HL-60/S4 (cell line): ENCODE results near the gene SECISBP2.
"Not testable (repeated sequence)": the region's sequence is repeated elsewhere in the genome, so short reads cannot be mapped to it uniquely, and the experiment has no call there.

Source experiments
- in situ Hi-C: fragments of 300-500 bp; cut with MboI; formaldehyde crosslinking; loops from 2 replicates; pipeline ENCODE4 v1.14.3; 2022; ENCODE audit warnings: low sequenced_read_pairs

Gene SECISBP2

GRCh38 chr9:89362647-89363310, 44.5 kb downstream of the SECISBP2 start:
- in situ Hi-C loops, result no loop called here

GRCh38 chr9:89363311-89363670, 45.0 kb downstream of the SECISBP2 start:
- in situ Hi-C loops, result no loop called here

- in situ Hi-C loops, result no loop called here
These were observed 45.8 kb downstream of the SECISBP2 start for GRCh38 chr9:89363921-89364665.

GRCh38 chr9:89364666-89365531, 46.6 kb downstream of the SECISBP2 start:
- in situ Hi-C loops, result no loop called here

GRCh38 chr9:89365532-89365912, 47.2 kb downstream of the SECISBP2 start:
- in situ Hi-C loops, result no loop called here

- in situ Hi-C loops, result no loop called here
These were observed 48.4 kb downstream of the SECISBP2 start for GRCh38 chr9:89366711-89367110.

- in situ Hi-C loops, result no loop called here
These were observed 49.0 kb downstream of the SECISBP2 start for GRCh38 chr9:89367281-89367680.

- in situ Hi-C loops, result no loop called here
These were observed 49.6 kb downstream of the SECISBP2 start for GRCh38 chr9:89367726-89368437.

GRCh38 chr9:89368550-89368949, 50.2 kb downstream of the SECISBP2 start:
- in situ Hi-C loops, result no loop called here

GRCh38 chr9:89368978-89369377, 50.7 kb downstream of the SECISBP2 start:
- in situ Hi-C loops, result no loop called here

GRCh38 chr9:89370593-89370992, 52.3 kb downstream of the SECISBP2 start:
- in situ Hi-C loops, result no loop called here

- in situ Hi-C loops, result not testable (repeated sequence)
These were observed 53.5 kb downstream of the SECISBP2 start for GRCh38 chr9:89371791-89372190.

- in situ Hi-C loops, result no loop called here
These were observed 54.0 kb downstream of the SECISBP2 start for GRCh38 chr9:89372230-89372816.

GRCh38 chr9:89372979-89373378, 54.7 kb downstream of the SECISBP2 start:
- in situ Hi-C loops, result no loop called here

GRCh38 chr9:89374176-89374575, 55.9 kb downstream of the SECISBP2 start:
- in situ Hi-C loops, result no loop called here

GRCh38 chr9:89375191-89375760, 57.0 kb downstream of the SECISBP2 start:
- in situ Hi-C loops, result no loop called here

GRCh38 chr9:89376286-89376685, 58.0 kb downstream of the SECISBP2 start:
- in situ Hi-C loops, result no loop called here

GRCh38 chr9:89376741-89377351, 58.5 kb downstream of the SECISBP2 start:
- in situ Hi-C loops, result no loop called here

- in situ Hi-C loops, result no loop called here
These were observed 59.1 kb downstream of the SECISBP2 start for GRCh38 chr9:89377411-89377810.

- in situ Hi-C loops, result no loop called here
These were observed 60.2 kb downstream of the SECISBP2 start for GRCh38 chr9:89378541-89378940.
